Endothelial cell of umbilical vein (primary cell): Measurements from ENCODE around the gene GPR33. TPM values are rescaled to one million over a fixed set of nuclear protein-coding genes. Genes with fewer than 3 reads are reported as not detected.

Experiments
- BruUV-seq: library from RNA; stranded (reverse); fragments of 400-500 nt; replicated peaks from 2 replicates; lab custom pipeline; 2021; lab: Mats Ljungman, UMichigan
- CTCF ChIA-PET: fragments of 300-600, 350-600 bp; sonication (Branson Sonifier 250); formaldehyde crosslinking; loops from one replicate; lab custom pipeline; 2021; ENCODE audit warnings: antibody characterized with exemption, inconsistent platforms; lab: Charles Lee
- POLR2A ChIA-PET: fragments of 300-600, 350-600 bp; sonication (Branson Sonifier 250); formaldehyde crosslinking; loops from one replicate; lab custom pipeline; 2021; ENCODE audit warnings: antibody characterized with exemption, inconsistent platforms; lab: Charles Lee
- DNase-seq: peaks from one replicate; pipeline ENCODE4 v3.0.0-alpha.2; 2011; ENCODE audit warnings: low read depth, low spot score
- FAIRE-seq: peaks from 2 replicates; lab custom pipeline; 2011; peaks lifted over from hg19 to GRCh38; lab: Jason Lieb, UNC
- H2AFZ ChIP-seq: 2 replicates; pipeline ENCODE4 v1.6.0; 2012; ENCODE audit warnings: low read depth, low read length, control low read depth, inconsistent platforms
- H3K27ac ChIP-seq: 2 replicates; pipeline ENCODE4 v1.5.1; 2011; ENCODE audit warnings: low read depth, mild to moderate bottlenecking, control low read depth, low read length, moderate library complexity; ENCODE audit not compliant: insufficient read depth
- H3K27me3 ChIP-seq, 2 experiments: 2 replicates each; pipeline versions ENCODE4 v1.6.0 to v1.6.1; 2011; ENCODE audit warnings: low read length in 2 of 2, mixed read lengths in 1 of 2; ENCODE audit not compliant: control insufficient read depth in 2 of 2, insufficient read depth in 2 of 2
- H3K36me3 ChIP-seq, 2 experiments: 2 replicates in 1 of 2; 3 replicates in 1 of 2; pipeline ENCODE4 v1.5.1; 2011; ENCODE audit warnings: low read length in 2 of 2, mild to moderate bottlenecking in 1 of 2, moderate library complexity in 1 of 2; ENCODE audit not compliant: control insufficient read depth in 2 of 2, insufficient read depth in 2 of 2; ENCODE audit errors: extremely low read depth in 1 of 2
- H3K4me1 ChIP-seq: 3 replicates; pipeline ENCODE4 v1.5.1; 2011; ENCODE audit warnings: mild to moderate bottlenecking, low read length; ENCODE audit not compliant: control insufficient read depth, insufficient read depth; ENCODE audit errors: extremely low read depth
- H3K4me2 ChIP-seq: 2 replicates; pipeline ENCODE4 v1.6.1; 2011; ENCODE audit warnings: low read length, control low read depth, mixed read lengths; ENCODE audit not compliant: insufficient read depth
- H3K4me3 ChIP-seq, 3 experiments: fragments of 200-600 bp in 1 of 3; sonication (generic), shearing (Covaris generic) in 1 of 3; replicated peaks in 1 of 3; 2 replicates each; pipeline ENCODE4 v1.5.1; 2011 to 2016; ENCODE audit warnings: control low read depth in 3 of 3, low read length in 3 of 3, mild to moderate bottlenecking in 2 of 3, inconsistent platforms in 1 of 3, low read depth in 1 of 3, moderate library complexity in 1 of 3; ENCODE audit not compliant: insufficient read depth in 1 of 3
- H3K79me2 ChIP-seq: 2 replicates; pipeline ENCODE4 v1.6.0; 2012; ENCODE audit warnings: low read length, inconsistent platforms; ENCODE audit not compliant: control insufficient read depth, insufficient read depth
- H3K9ac ChIP-seq: replicated peaks from 2 replicates; pipeline ENCODE3; 2011; ENCODE audit warnings: low read length, control low read depth; ENCODE audit not compliant: insufficient read depth; ENCODE audit errors: extremely low read depth
- H3K9me1 ChIP-seq: replicated peaks from 3 replicates; pipeline ENCODE4 v1.6.0; 2011; ENCODE audit warnings: mild to moderate bottlenecking, low read length; ENCODE audit not compliant: control insufficient read depth, insufficient read depth; ENCODE audit errors: extremely low read depth
- H3K9me3 ChIP-seq: replicated peaks from 2 replicates; pipeline ENCODE4 v1.5.1; 2012; ENCODE audit warnings: low read length, inconsistent platforms; ENCODE audit not compliant: control insufficient read depth, insufficient read depth
- H4K20me1 ChIP-seq: replicated peaks from 2 replicates; pipeline ENCODE3; 2011; ENCODE audit warnings: mild to moderate bottlenecking, low read length; ENCODE audit not compliant: control insufficient read depth, insufficient read depth; ENCODE audit errors: extremely low read depth
- CTCF ChIP-seq, 2 donors: IDR thresholded peaks; 1 replicate in 1 of 2; 2 replicates in 1 of 2; pipeline ENCODE4 v1.5.1; 2011; ENCODE audit warnings: low read length in 2 of 2, mild to moderate bottlenecking in 2 of 2, moderate library complexity in 2 of 2, control low read depth in 1 of 2, inconsistent platforms in 1 of 2, low read depth in 1 of 2; ENCODE audit not compliant: insufficient read depth in 1 of 2; ENCODE audit errors: extremely low read depth in 1 of 2
- EZH2 ChIP-seq: IDR thresholded peaks from 2 replicates; pipeline ENCODE4 v1.6.1; 2012; ENCODE audit warnings: borderline replicate concordance, low read depth, mild to moderate bottlenecking, moderate library complexity, low read length, inconsistent platforms; ENCODE audit not compliant: severe bottlenecking
- FOS ChIP-seq: IDR thresholded peaks from 2 replicates; pipeline ENCODE4 v1.6.1; 2011; ENCODE audit warnings: mild to moderate bottlenecking, low read length, moderate library complexity, borderline replicate concordance; ENCODE audit not compliant: insufficient read depth
- GATA2 ChIP-seq: IDR thresholded peaks from 2 replicates; pipeline ENCODE4 v1.7.0; 2011; ENCODE audit warnings: low read depth, mild to moderate bottlenecking, moderate library complexity, mixed read lengths, low read length; ENCODE audit not compliant: insufficient read length, insufficient read depth
- JUN ChIP-seq: IDR thresholded peaks from 2 replicates; pipeline ENCODE4 v1.6.1; 2011; ENCODE audit warnings: borderline replicate concordance, low read depth; ENCODE audit not compliant: insufficient read length, insufficient read depth
- MAX ChIP-seq: IDR thresholded peaks from 2 replicates; pipeline ENCODE4 v1.6.1; 2011; ENCODE audit not compliant: insufficient read depth, insufficient read length
- MYC ChIP-seq: IDR thresholded peaks from one replicate; pipeline ENCODE4 v1.6.1; 2011; ENCODE audit warnings: mild to moderate bottlenecking, low read depth, low read length
- POLR2A ChIP-seq: IDR thresholded peaks from 2 replicates; pipeline ENCODE4 v1.6.1; 2012; ENCODE audit warnings: low read depth, mild to moderate bottlenecking, control low read depth, low read length
- POLR2AphosphoS5 ChIP-seq: IDR thresholded peaks from 2 replicates; pipeline ENCODE4 v1.6.1; 2012; ENCODE audit warnings: low read depth, mild to moderate bottlenecking, control low read depth, low read length, moderate library complexity; ENCODE audit not compliant: insufficient read depth
- dilution Hi-C: fragments of 300-500 bp; cut with MboI; formaldehyde crosslinking; loops from one replicate; pipeline ENCODE4 v1.15.0; 2019; ENCODE audit warnings: low sequenced_read_pairs; ENCODE audit not compliant: extremely low pct_ligation_motif_present
- intact Hi-C: fragments of 100-400 bp; cut with micrococcal nuclease; formaldehyde crosslinking; loops from one replicate; pipeline ENCODE4 v1.10.0; 2022
- polyA plus RNA-seq, 4 experiments: library from polyadenylated mRNA; depleted of rRNA in 3 of 4; stranded (reverse) in 3 of 4; unstranded in 1 of 4; fragments of >200 nt; gene quantifications; 2 replicates each; pipeline versions ENCODE4 v1.2.1 to v1.2.3, GENCODE V29; 2011 to 2012; ENCODE audit warnings: missing spikeins in 1 of 4
- total RNA-seq: library from RNA; stranded (reverse); gene quantifications from 2 replicates; pipeline ENCODE4 v1.2.3, GENCODE V29; 2021

GPR33 gene
- total and polyA plus RNA-seq, 2 donors (not counting 3 experiments of a cell fraction or from before 2014, with no cell fraction given), result not detected

- Histone ChIP-seq H3K4me1 (no peaks in the 10 kb centered on the region), H3K9me3 (no peaks in the 10 kb centered on the region), H2AFZ (no peak overlapping the region), H3K27me3 (peaks cover 1 to 2% of the 10 kb centered on the region in 2 experiments), H3K9ac (no peak overlapping the region), H3K27ac (no peak overlapping the region), H3K9me1 (no peaks in the 10 kb centered on the region), H3K4me2 (no peak overlapping the region), H3K79me2 (no peaks in the 10 kb centered on the region), H3K36me3 (no peaks in the 10 kb centered on the region), H3K4me3 (no peak overlapping the region), H4K20me1 (no peaks in the 10 kb centered on the region)
- TF ChIP-seq GATA2, result no peak
- TF ChIP-seq CTCF (IDR thresholded peaks at IDR 0.05; ENCODE audit: extremely low read depth in 1 of 2, insufficient read depth in 1 of 2, low read depth in 1 of 2, low read length in 2 of 2), result peak; percentile 13 to 22
- peak; percentile 38 for DNase-seq
- intact Hi-C loops, result loop anchor here (1.0 to 10.0 kb wide), 5 partner anchors 415 to 1051 kb away; partner anchors contain the start of gene ARHGAP5
- BruUV-seq, result no TSS peak
- ChIA-PET POLR2A (no interaction called here), CTCF (interaction anchor here (0.6 to 4.8 kb wide), 45 partner anchors 9 to 1049 kb away, joined by 3 to 215 read pairs (median 4); partner anchors contain the start of gene GPR33)
- dilution Hi-C loops, result no loop called here
- FAIRE-seq, result peak; percentile 59
Measured at GRCh38 chr14:31510222-31510621, 22.4 kb upstream of the GPR33 start.

GRCh38 chr14:31508135-31508534, 20.3 kb upstream of the GPR33 start:
- Histone ChIP-seq H3K27ac (no peak overlapping the region), H3K9ac (no peak overlapping the region), H3K36me3 (no peaks in the 10 kb centered on the region), H3K4me1 (no peaks in the 10 kb centered on the region), H4K20me1 (no peaks in the 10 kb centered on the region), H3K9me3 (no peaks in the 10 kb centered on the region), H3K4me3 (no peak overlapping the region), H3K9me1 (no peaks in the 10 kb centered on the region), H3K27me3 (peaks cover 1 to 2% of the 10 kb centered on the region in 2 experiments), H2AFZ (no peak overlapping the region), H3K79me2 (no peaks in the 10 kb centered on the region), H3K4me2 (no peak overlapping the region)
- FAIRE-seq (no peak), DNase-seq (no peak)
- ChIA-PET CTCF (interaction anchor here (1.0 to 4.8 kb wide), 3 partner anchors 745 to 1052 kb away, joined by 3 to 215 read pairs (median 35); no protein-coding TSS in a partner anchor), POLR2A (no interaction called here)
- no TSS peak for BruUV-seq
- TF ChIP-seq FOS, result no peak
- TF ChIP-seq JUN, result no peak
- no peak for TF ChIP-seq EZH2
- TF ChIP-seq POLR2AphosphoS5, result no peak
- TF ChIP-seq MAX, result no peak
- TF ChIP-seq MYC, result no peak
- no peak for TF ChIP-seq GATA2
- TF ChIP-seq CTCF (IDR thresholded peaks at IDR 0.05; ENCODE audit: extremely low read depth in 1 of 2, insufficient read depth in 1 of 2, low read depth in 1 of 2, low read length in 2 of 2), result no peak
- TF ChIP-seq POLR2A, result no peak
- dilution Hi-C loops (no loop called here), intact Hi-C loops (no loop called here)
